H1 (cell line): ENCODE results near the gene TMEM120A. TPM values are rescaled to one million over a fixed set of nuclear protein-coding genes. Genes with fewer than 3 reads are reported as not detected.

ENCODE experiments used
- CTCF ChIA-PET: fragments of 300-600 bp; sonication (Branson Sonifier 250); formaldehyde crosslinking; loops from one replicate; lab custom pipeline; 2021; ENCODE audit not compliant: partially characterized antibody; lab: Charles Lee
- POLR2A ChIA-PET: fragments of 300-600 bp; sonication (Branson Sonifier 250); formaldehyde crosslinking; loops from one replicate; lab custom pipeline; 2021; ENCODE audit warnings: inconsistent platforms; ENCODE audit not compliant: partially characterized antibody; lab: Charles Lee
- DNase-seq, 2 experiments: peaks; one replicate each; pipeline versions ENCODE4 v3.0.0 to v3.0.0-alpha.2; 2010 to 2022; ENCODE audit warnings: low spot score in 2 of 2, low read depth in 1 of 2, mixed read lengths in 1 of 2
- FAIRE-seq: peaks from 2 replicates; lab custom pipeline; 2011; peaks lifted over from hg19 to GRCh38; lab: Jason Lieb, UNC
- H2AFZ ChIP-seq: 2 replicates; pipeline ENCODE4 v1.8.1; 2012; ENCODE audit warnings: low read length, inconsistent platforms
- H2AK5ac ChIP-seq: 2 replicates; pipeline ENCODE4 v1.6.1; 2013; ENCODE audit warnings: low read depth, low read length
- H2BK120ac ChIP-seq: replicated peaks from 2 replicates; pipeline ENCODE3; 2013; ENCODE audit warnings: low read depth, low read length, inconsistent platforms
- H2BK12ac ChIP-seq: 2 replicates; pipeline ENCODE4 v1.6.1; 2013; ENCODE audit warnings: low read depth, low read length
- H2BK15ac ChIP-seq: 2 replicates; pipeline ENCODE4 v1.6.1; 2013; ENCODE audit warnings: low read length
- H2BK20ac ChIP-seq: 2 replicates; pipeline ENCODE4 v1.6.1; 2013; ENCODE audit warnings: low read length
- H2BK5ac ChIP-seq: 2 replicates; pipeline ENCODE4 v1.6.1; 2013; ENCODE audit warnings: low read depth, low read length
- H3K14ac ChIP-seq: 2 replicates; pipeline ENCODE4 v1.6.1; 2013; ENCODE audit warnings: inconsistent platforms; ENCODE audit not compliant: insufficient read length
- H3K18ac ChIP-seq: 2 replicates; pipeline ENCODE4 v1.6.1; 2013; ENCODE audit warnings: low read length; ENCODE audit errors: extremely low read depth
- H3K23ac ChIP-seq: 2 replicates; pipeline ENCODE4 v1.6.1; 2013; ENCODE audit warnings: inconsistent platforms; ENCODE audit not compliant: insufficient read length
- H3K23me2 ChIP-seq: 2 replicates; pipeline ENCODE4 v1.6.1; 2013; ENCODE audit warnings: low read depth, low read length
- H3K27ac ChIP-seq: 2 replicates; pipeline ENCODE4 v1.6.1; 2011; ENCODE audit warnings: low read depth, low read length, inconsistent platforms
- H3K27me3 ChIP-seq, 4 experiments: replicated peaks in 1 of 4; 1 replicate in 1 of 4; 2 replicates in 3 of 4; pipeline versions ENCODE4 v1.6.1 to v1.8.1; 2011 to 2013; ENCODE audit warnings: low read length in 3 of 4, mild to moderate bottlenecking in 3 of 4, inconsistent platforms in 2 of 4, mixed read lengths in 2 of 4, moderate library complexity in 1 of 4; ENCODE audit not compliant: control insufficient read depth in 3 of 4, insufficient read depth in 3 of 4; ENCODE audit errors: extremely low read depth in 1 of 4
- H3K36me3 ChIP-seq, 4 experiments: 2 replicates each; pipeline versions ENCODE4 v1.6.1 to v1.8.1; 2011 to 2013; ENCODE audit warnings: mild to moderate bottlenecking in 4 of 4, low read length in 3 of 4, moderate library complexity in 2 of 4, control low read depth in 1 of 4, inconsistent platforms in 1 of 4; ENCODE audit not compliant: insufficient read depth in 4 of 4, control insufficient read depth in 2 of 4
- H3K4ac ChIP-seq: replicated peaks from 2 replicates; pipeline ENCODE3; 2013; ENCODE audit warnings: low read length, low read depth, mixed read lengths, inconsistent platforms; ENCODE audit not compliant: insufficient read length
- H3K4me1 ChIP-seq, 4 experiments: replicated peaks in 1 of 4; 1 replicate in 1 of 4; 2 replicates in 3 of 4; pipeline versions ENCODE4 v1.6.1 to v1.8.1; 2011 to 2013; ENCODE audit warnings: low read length in 3 of 4, inconsistent platforms in 2 of 4, mixed read lengths in 1 of 4; ENCODE audit not compliant: insufficient read depth in 4 of 4, control insufficient read depth in 3 of 4
- H3K4me2 ChIP-seq, 2 experiments: 2 replicates each; pipeline versions ENCODE4 v1.6.1 to v1.8.1; 2011 to 2013; ENCODE audit warnings: low read depth in 2 of 2, low read length in 2 of 2, control low read depth in 1 of 2, inconsistent platforms in 1 of 2, mild to moderate bottlenecking in 1 of 2; ENCODE audit not compliant: insufficient read depth in 1 of 2
- H3K4me3 ChIP-seq, 4 experiments: fragments of 200-600, 300-600 bp in 1 of 4; sonication (generic), shearing (Covaris generic), sonication (Bioruptor Twin) in 1 of 4; 2 replicates each; pipeline versions ENCODE4 v1.5.1 to v1.8.1; 2011 to 2016; ENCODE audit warnings: low read length in 4 of 4, low read depth in 3 of 4, control low read depth in 2 of 4, inconsistent platforms in 2 of 4, mild to moderate bottlenecking in 2 of 4, mixed read lengths in 1 of 4, moderate library complexity in 1 of 4; ENCODE audit not compliant: insufficient read depth in 2 of 4; ENCODE audit errors: extremely low read depth in 1 of 4
- H3K56ac ChIP-seq: replicated peaks from 2 replicates; pipeline ENCODE3; 2013; ENCODE audit warnings: low read depth, mild to moderate bottlenecking, mixed read lengths, low read length, inconsistent platforms; ENCODE audit not compliant: insufficient read length
- H3K79me1 ChIP-seq: 2 replicates; pipeline ENCODE4 v1.6.1; 2013; ENCODE audit warnings: low read depth, low read length, control low read depth
- H3K79me2 ChIP-seq, 2 experiments: 2 replicates each; pipeline versions ENCODE4 v1.6.1 to v1.8.1; 2012 to 2013; ENCODE audit warnings: low read length in 2 of 2, mild to moderate bottlenecking in 2 of 2, inconsistent platforms in 1 of 2; ENCODE audit not compliant: insufficient read depth in 2 of 2, control insufficient read depth in 1 of 2
- H3K9ac ChIP-seq, 4 experiments: replicated peaks in 1 of 4; 1 replicate in 1 of 4; 2 replicates in 3 of 4; pipeline versions ENCODE4 v1.6.1 to v1.8.1; 2011 to 2013; ENCODE audit warnings: low read depth in 3 of 4, low read length in 3 of 4, control low read depth in 2 of 4, mild to moderate bottlenecking in 2 of 4, moderate library complexity in 2 of 4, inconsistent platforms in 1 of 4; ENCODE audit errors: extremely low read depth in 1 of 4
- H3K9me3 ChIP-seq, 2 experiments: 2 replicates each; pipeline versions ENCODE4 v1.6.1 to v1.8.1; 2012 to 2013; ENCODE audit warnings: mild to moderate bottlenecking in 2 of 2, moderate library complexity in 2 of 2, control low read depth in 1 of 2, inconsistent platforms in 1 of 2, low read depth in 1 of 2, low read length in 1 of 2, mixed read lengths in 1 of 2; ENCODE audit not compliant: insufficient read depth in 2 of 2
- H4K20me1 ChIP-seq, 2 experiments: replicated peaks in 1 of 2; 2 replicates each; pipeline versions ENCODE3 to v1.8.1; 2011 to 2013; ENCODE audit warnings: inconsistent platforms in 2 of 2, low read length in 2 of 2, mild to moderate bottlenecking in 1 of 2; ENCODE audit not compliant: insufficient read depth in 2 of 2, control insufficient read depth in 1 of 2
- H4K5ac ChIP-seq: 2 replicates; pipeline ENCODE4 v1.6.1; 2013; ENCODE audit warnings: low read length, low read depth, mixed read lengths, inconsistent platforms; ENCODE audit not compliant: insufficient read length
- H4K8ac ChIP-seq: 2 replicates; pipeline ENCODE4 v1.8.0; 2013; ENCODE audit warnings: mild to moderate bottlenecking, moderate library complexity, low read length, inconsistent platforms; ENCODE audit not compliant: insufficient read depth; ENCODE audit errors: extremely low read depth
- H4K91ac ChIP-seq: replicated peaks from 2 replicates; pipeline ENCODE3; 2013; ENCODE audit warnings: low read length, mixed read lengths, inconsistent platforms; ENCODE audit not compliant: insufficient read length
- CBX8 ChIP-seq: fragments of 300-800, 300-1000 bp; sonication (generic); IDR thresholded peaks from 2 replicates; pipeline ENCODE4 v1.7.1; 2016; ENCODE audit warnings: low read depth, low read length, borderline replicate concordance
- GTF2F1 ChIP-seq: IDR thresholded peaks from 2 replicates; pipeline ENCODE4 v1.6.1; 2012; ENCODE audit warnings: low read depth, low read length, improper control_type of control experiment, borderline replicate concordance
- MAFK ChIP-seq: IDR thresholded peaks from 2 replicates; pipeline ENCODE4 v1.6.1; 2012; ENCODE audit warnings: low read depth, mild to moderate bottlenecking, improper control_type of control experiment, low read length
- POLR2AphosphoS5 ChIP-seq: IDR thresholded peaks from 2 replicates; pipeline ENCODE4 v1.6.1; 2011; ENCODE audit warnings: low read depth, low read length
- RFX5 ChIP-seq: IDR thresholded peaks from 2 replicates; pipeline ENCODE4 v1.6.1; 2011; ENCODE audit warnings: low read depth, low read length, improper control_type of control experiment, borderline replicate concordance
- RXRA ChIP-seq: IDR thresholded peaks from 2 replicates; pipeline ENCODE4 v1.6.1; 2011; ENCODE audit warnings: low read depth, mild to moderate bottlenecking, low read length, moderate library complexity; ENCODE audit not compliant: insufficient read depth
- SP1 ChIP-seq: IDR thresholded peaks from 2 replicates; pipeline ENCODE4 v1.6.1; 2011; ENCODE audit warnings: low read depth, low read length
- TAF1 ChIP-seq: IDR thresholded peaks from 2 replicates; pipeline ENCODE4 v1.6.1; 2011; ENCODE audit warnings: mild to moderate bottlenecking, low read depth, low read length
- YY1 ChIP-seq: IDR thresholded peaks from 2 replicates; pipeline ENCODE4 v1.6.1; 2011; ENCODE audit warnings: low read depth, mild to moderate bottlenecking, low read length
- ZNF274 ChIP-seq: IDR thresholded peaks from 2 replicates; pipeline ENCODE4 v1.7.0; 2012; ENCODE audit warnings: low read length, borderline replicate concordance; ENCODE audit errors: extremely low read depth
- WGBS, 2 experiments: shearing (Covaris generic) in 1 of 2; methylation state at CpG; one replicate each; pipeline versions ENCODE4 v1.1.6 to v1.1.7; 2013 to 2015; ENCODE audit warnings: low lambda C conversion rate in 2 of 2, mixed read lengths in 2 of 2, inconsistent platforms in 1 of 2, low coverage in 1 of 2, missing lambda C conversion rate in 1 of 2; ENCODE audit not compliant: insufficient replicate concordance in 2 of 2, insufficient coverage in 1 of 2, insufficient read length in 1 of 2; ENCODE audit errors: extremely low coverage in 1 of 2, missing lambda C conversion rate in 1 of 2; 5-methylcytosine and 5-hydroxymethylcytosine counted together
- polyA plus RNA-seq, 7 experiments: library from polyadenylated mRNA; depleted of rRNA in 3 of 7; stranded (reverse) in 5 of 7; unstranded in 2 of 7; fragments of >200 nt in 5 of 7; fragments of 200-250 nt in 2 of 7; gene quantifications; 1 replicate in 5 of 7; 2 replicates in 1 of 7; 4 replicates in 1 of 7; pipeline versions ENCODE4 v1.2.1 to v1.2.3, GENCODE V29; 2011 to 2013; ENCODE audit warnings: missing spikeins in 2 of 7, mixed read lengths in 2 of 7
- total RNA-seq: library from RNA; stranded (reverse); fragmentation: NEBNext Ultra II Directional; extraction: Animal tissue kit (Norgen Biotek cat#: 25700); gene quantifications from 2 replicates; pipeline ENCODE4 v1.2.1, GENCODE V29; 2021

The TMEM120A gene
- total and polyA plus RNA-seq, 2 of the 8 experiments (the other 6 are each of a cell fraction or from before 2014, with no cell fraction given): 15.6 to 49.9 TPM

DNA sequence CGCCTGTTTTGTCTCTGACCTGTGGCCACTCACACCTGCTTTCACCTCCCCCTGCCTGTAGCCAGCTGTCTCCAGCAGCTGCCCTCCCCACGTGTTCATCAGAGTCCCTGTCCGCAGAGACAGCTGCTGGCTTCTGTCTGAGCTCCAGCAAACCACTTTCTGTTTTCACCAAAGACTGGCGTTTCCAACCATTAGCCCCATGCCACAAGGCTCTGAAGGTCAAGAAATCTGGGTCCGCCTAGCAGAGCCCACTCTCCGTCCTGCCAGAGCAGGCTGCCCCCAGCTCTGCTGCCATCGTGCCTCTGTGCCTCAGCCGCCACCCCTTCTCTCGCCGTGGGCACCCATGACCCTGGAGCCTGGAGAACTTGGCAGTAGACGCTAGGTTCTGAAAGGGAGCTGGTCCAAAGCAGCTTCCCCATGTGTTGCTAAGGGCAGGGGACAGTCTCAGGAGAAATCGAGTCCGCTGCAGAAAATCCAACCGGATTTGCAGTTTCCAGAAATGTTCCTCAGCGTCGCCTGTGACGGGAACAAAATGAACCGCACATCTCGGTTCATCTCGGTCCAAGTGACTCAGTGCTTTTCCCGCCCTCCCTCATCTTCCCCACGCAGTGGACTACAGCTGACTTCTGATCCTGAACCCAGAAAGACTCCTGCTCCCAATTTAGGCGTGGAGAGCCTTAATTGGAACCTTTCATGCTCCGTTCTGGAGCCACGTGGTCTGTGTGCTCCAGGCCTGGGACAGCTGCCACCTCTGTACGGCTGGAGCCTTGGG is 28.0 kb downstream of the TMEM120A start:
- no peak for DNase-seq
- H3K27ac ChIP-seq: no peak overlapping the region

More for the DNA sequence above, 28.0 kb downstream of the TMEM120A start:
- H2BK20ac ChIP-seq: no peak overlapping the region
- H3K4me1 ChIP-seq: 0 out of 7 replicates have a peak, but pooled peaks cover 0 to 2% (median 0%) of the 10 kb centered on the region in 4 experiments
- no peak overlapping the region for H3K9ac ChIP-seq
- WGBS, 2 experiments: 85% methylated on average over 26 of the region's 26 CpGs; no CpG with 5 or more reads in 1 of the 2 experiments
- no peaks in the 10 kb centered on the region for H3K79me2 ChIP-seq
- H3K56ac ChIP-seq: no peak overlapping the region
- no peak overlapping the region for H2AFZ ChIP-seq
- ChIA-PET CTCF (interaction anchor here (0.6 to 2.9 kb wide), 8 partner anchors 9 to 99 kb away, joined by 3 to 10 read pairs (median 4); no protein-coding TSS in a partner anchor), POLR2A (interaction anchor here (1.1 to 2.8 kb wide), 3 partner anchors 51 to 82 kb away, joined by 4 to 8 read pairs (median 5); partner anchors contain the start of genes MDH2, POR and STYXL1)
- H3K23ac ChIP-seq: no peak overlapping the region
- H3K27me3 ChIP-seq: no peaks in the 10 kb centered on the region
- no peak overlapping the region for H2BK15ac ChIP-seq
- peak overlapping the region; percentile 5; the same call in 1 of the 2 replicates for H2BK5ac ChIP-seq
- peak overlapping the region; percentile 91 for H4K8ac ChIP-seq
- no peak overlapping the region for H4K91ac ChIP-seq
- no peak overlapping the region for H3K4me2 ChIP-seq
- H3K14ac ChIP-seq: no peak overlapping the region
- H2BK120ac ChIP-seq: no peak overlapping the region
- no peak overlapping the region for H3K18ac ChIP-seq
- no peaks in the 10 kb centered on the region for H3K9me3 ChIP-seq
- H2BK12ac ChIP-seq: no peak overlapping the region
- no peak overlapping the region for H4K5ac ChIP-seq
- FAIRE-seq: no peak
- H4K20me1 ChIP-seq: peaks cover 3 to 13% of the 10 kb centered on the region in 2 experiments
- no peak overlapping the region for H2AK5ac ChIP-seq
- H3K4ac ChIP-seq: no peak overlapping the region
- TF ChIP-seq CBX8: no peak
- TF ChIP-seq ZNF274: no peak
- TF ChIP-seq RXRA: no peak
- TF ChIP-seq MAFK: no peak
- TF ChIP-seq POLR2AphosphoS5: no peak
- TF ChIP-seq YY1: no peak
- TF ChIP-seq RFX5: no peak
- no peak for TF ChIP-seq TAF1
- no peak for TF ChIP-seq GTF2F1
- no peak for TF ChIP-seq SP1
- no peaks in the 10 kb centered on the region for H3K23me2 ChIP-seq
- peaks cover 0 to 17% (median 0%) of the 10 kb centered on the region in 4 experiments; a peak in 2 of 8 replicates for H3K36me3 ChIP-seq
- no peak overlapping the region for H3K4me3 ChIP-seq
- H3K79me1 ChIP-seq: peaks cover 7% of the 10 kb centered on the region
